ENCODE results near the gene GEMIN5.

GRCh38 chr5:154901913-154902312, 36.1 kb downstream of the GEMIN5 start:
- TF ChIP-seq CTCF (IDR thresholded peaks at IDR 0.05) (no peak), POLR2A (IDR thresholded peaks at IDR 0.05) (no peak)
